RWPE1 (cell line): ENCODE data around the gene CLDN10.

Experiments used
- CTCF ChIA-PET: fragments of 350-600 bp; sonication (Branson Sonifier 250); formaldehyde crosslinking; extraction: SDS; loops from one replicate; lab custom pipeline; 2021; lab: Yijun Ruan, JAX
- POLR2A ChIA-PET: fragments of 400-600 bp; formaldehyde crosslinking; extraction: SDS; loops from one replicate; lab custom pipeline; 2020; ENCODE audit warnings: antibody characterized with exemption; ENCODE audit not compliant: low non-redundant PET; lab: Yijun Ruan, JAX
- DNase-seq: peaks from one replicate; pipeline ENCODE4 v3.0.0; 2012; ENCODE audit warnings: low spot score
- H3K27ac ChIP-seq: fragments of 450-650 bp; 2 replicates; pipeline ENCODE4 v1.5.1; 2017
- CTCF ChIP-seq: fragments of 450-650 bp; conservative IDR thresholded peaks from 2 replicates; pipeline ENCODE4 v1.5.1; 2017; ENCODE audit warnings: low read depth, mild to moderate bottlenecking

Gene CLDN10

GRCh38 chr13:95536632-95537241, 15.8 kb upstream of the CLDN10 start:
- DNase-seq: no peak
- CTCF ChIA-PET: interaction anchor here (0.7 to 1.7 kb wide), 9 partner anchors 10 to 1357 kb away, joined by 3 to 8 read pairs (median 4); no protein-coding TSS in a partner anchor
- POLR2A ChIA-PET: no interaction called here
- TF ChIP-seq CTCF: peak; percentile 60
- H3K27ac ChIP-seq: no peak overlapping the region

GRCh38 chr13:95540888-95541287, 11.6 kb upstream of the CLDN10 start:
- CTCF ChIA-PET: interaction anchor here (0.5 to 0.6 kb wide), 2 partner anchors 24 to 1329 kb away, joined by 3 read pairs; no protein-coding TSS in a partner anchor
- no peak for DNase-seq
- H3K27ac ChIP-seq: no peak overlapping the region
- POLR2A ChIA-PET: no interaction called here
- TF ChIP-seq CTCF: no peak

GRCh38 chr13:95541308-95541707, 11.2 kb upstream of the CLDN10 start:
- ChIA-PET CTCF (no interaction called here), POLR2A (no interaction called here)
- DNase-seq: no peak
- TF ChIP-seq CTCF: no peak
- no peak overlapping the region for H3K27ac ChIP-seq

GRCh38 chr13:95541911-95542474, 10.5 kb upstream of the CLDN10 start:
- DNase-seq: no peak
- POLR2A ChIA-PET: no interaction called here
- H3K27ac ChIP-seq: no peak overlapping the region
- no peak for TF ChIP-seq CTCF
- CTCF ChIA-PET: no interaction called here

GRCh38 chr13:95544293-95544692, 8.2 kb upstream of the CLDN10 start:
- no peak overlapping the region for H3K27ac ChIP-seq
- POLR2A ChIA-PET: no interaction called here
- no peak for DNase-seq
- CTCF ChIA-PET: interaction anchor here (0.8 kb wide), 1 partner anchor 19 kb away, joined by 7 read pairs; no protein-coding TSS in a partner anchor
- TF ChIP-seq CTCF: no peak

- H3K27ac ChIP-seq: no peak overlapping the region
- no peak for DNase-seq
- ChIA-PET POLR2A (interaction anchor here (0.6 kb wide), 1 partner anchor 67 kb away, joined by 5 read pairs; no protein-coding TSS in a partner anchor), CTCF (interaction anchor here (0.6 to 2.2 kb wide), 6 partner anchors 9 to 304 kb away, joined by 3 to 5 read pairs (median 4); no protein-coding TSS in a partner anchor)
- TF ChIP-seq CTCF: no peak
These were observed 5.6 kb upstream of the CLDN10 start for GRCh38 chr13:95546919-95547318.
